ENCODE measurements around the gene IRF2.

Gene IRF2

GRCh38 chr4:184427687-184428086 is 46.7 kb downstream of the IRF2 start:
- DNase-seq = no peak

- no peak for DNase-seq
These were observed 47.3 kb downstream of the IRF2 start for GRCh38 chr4:184427093-184427492.

- DNase-seq = peak in 1 of 3 experiments; percentile 34
These were observed 49.2 kb downstream of the IRF2 start for GRCh38 chr4:184424993-184425758.

DNA sequence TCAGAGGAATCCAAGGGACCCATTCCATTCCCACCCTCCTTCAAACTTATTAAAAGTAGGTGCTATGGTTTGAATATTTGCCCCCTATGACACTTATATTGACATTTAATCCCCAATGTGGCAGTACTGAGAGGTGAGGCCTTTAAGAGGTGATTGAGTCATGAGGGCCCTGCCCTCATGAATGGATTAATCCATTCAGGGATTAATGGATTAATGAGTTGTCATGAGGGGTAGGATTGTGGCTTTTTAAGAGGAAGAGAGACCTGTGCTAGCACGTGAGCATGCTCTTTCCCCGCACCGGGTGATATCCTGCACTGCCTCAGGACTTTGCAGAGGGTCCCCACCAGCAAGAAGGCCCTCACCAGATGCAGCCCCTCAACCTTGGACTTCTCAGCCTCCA is 50.1 kb downstream of the IRF2 start:
- DNase-seq = no peak

DNA sequence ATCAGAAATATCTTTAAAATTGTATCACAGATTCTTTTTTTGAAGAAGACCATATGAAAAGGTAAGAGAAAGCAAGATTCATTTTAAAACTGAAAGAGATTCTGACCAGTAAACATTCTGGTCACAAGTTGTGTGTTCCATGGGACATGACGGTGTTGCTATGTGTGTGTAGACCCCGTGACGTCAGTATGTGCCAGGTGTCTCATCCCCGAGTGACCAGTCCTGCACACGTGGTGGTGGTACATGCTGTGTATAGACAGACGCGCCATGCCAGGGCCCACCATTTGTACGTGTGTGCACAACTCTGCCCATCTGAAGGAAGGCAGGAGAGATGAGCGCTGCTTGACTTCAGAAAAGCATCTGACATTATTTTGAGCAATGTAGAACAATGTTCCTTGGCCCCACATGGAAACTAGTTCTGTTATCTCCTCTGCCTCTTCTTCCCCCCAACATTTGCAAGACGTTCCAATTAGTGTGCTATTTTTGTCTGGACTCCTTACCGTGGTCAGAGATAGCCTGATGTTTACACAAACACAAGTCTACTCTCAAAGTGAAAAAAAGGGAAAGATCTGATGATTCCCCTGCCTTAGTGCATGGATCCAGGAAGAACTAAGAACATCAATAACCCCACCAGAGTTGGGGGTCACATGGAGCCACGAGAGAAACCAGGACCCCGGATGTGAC is 51.2 kb downstream of the IRF2 start:
- no peak for DNase-seq

- DNase-seq = no peak
These were observed 52.0 kb downstream of the IRF2 start for GRCh38 chr4:184422378-184422777.

DNA sequence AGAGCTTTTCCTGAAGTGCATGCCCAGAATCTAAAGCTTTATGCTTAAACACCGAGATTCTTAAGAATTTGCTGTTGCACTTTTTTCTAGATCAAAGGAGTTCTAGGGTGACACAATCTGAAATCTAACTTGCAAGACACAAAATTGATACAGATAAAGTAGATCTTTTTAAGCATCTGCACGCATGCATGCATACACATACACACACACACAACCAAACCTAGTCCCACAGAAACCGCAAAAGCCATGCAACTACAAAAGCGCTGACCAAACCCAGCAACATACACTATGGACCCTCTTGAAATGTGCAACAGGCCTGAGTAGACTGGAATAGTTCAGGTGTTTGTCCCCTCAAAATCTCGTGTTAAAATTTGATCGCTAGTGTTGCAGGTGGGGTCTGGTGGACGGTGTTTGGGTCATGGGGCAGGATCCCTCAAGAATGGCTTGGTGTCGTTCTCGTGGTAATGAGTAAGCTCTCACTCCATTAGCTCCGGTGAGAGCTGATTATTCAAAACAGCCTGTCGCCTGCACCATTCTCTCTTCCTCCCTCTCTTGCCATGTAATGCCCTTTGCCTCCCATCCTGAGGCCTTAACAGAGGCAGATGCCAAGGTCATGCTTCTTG is 52.7 kb downstream of the IRF2 start:
- no peak for DNase-seq

DNA sequence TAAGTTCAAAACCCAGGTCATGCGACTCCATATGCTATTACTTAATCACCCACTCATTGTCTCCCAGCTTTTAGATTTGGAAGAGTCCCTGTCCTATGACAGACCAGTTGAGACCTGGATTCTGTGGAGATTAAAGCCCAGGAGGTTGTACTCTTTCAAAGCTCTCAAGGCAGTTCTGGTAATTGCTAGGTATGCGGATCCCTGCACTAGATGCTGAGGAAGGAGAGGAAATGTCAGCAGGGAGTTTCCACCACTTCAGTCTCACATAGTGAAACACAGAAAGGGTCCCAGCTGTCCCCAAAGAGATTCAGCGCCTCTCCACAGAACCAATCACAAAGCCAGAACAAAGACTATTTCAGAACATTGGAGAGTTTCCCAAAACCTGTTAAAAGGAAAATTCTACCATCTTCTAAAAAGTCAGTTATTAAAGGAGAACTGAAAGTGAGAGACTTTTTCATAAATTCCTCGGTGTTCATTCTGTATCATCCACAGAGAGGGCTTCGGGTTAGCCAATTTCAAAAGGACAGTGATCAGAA is 53.4 kb downstream of the IRF2 start:
- no peak for DNase-seq

GRCh38 chr4:184420402-184420801 is 53.9 kb downstream of the IRF2 start:
- DNase-seq = no peak

- no peak for DNase-seq
These were observed 54.4 kb downstream of the IRF2 start for GRCh38 chr4:184419976-184420375.

- no peak for DNase-seq
These were observed 56.4 kb downstream of the IRF2 start for GRCh38 chr4:184417802-184418511.

GRCh38 chr4:184416913-184417734 is 57.2 kb downstream of the IRF2 start:
- DNase-seq = no peak

- no peak for DNase-seq
These were observed 59.3 kb downstream of the IRF2 start for GRCh38 chr4:184415071-184415470.

GRCh38 chr4:184413261-184414046 is 60.9 kb downstream of the IRF2 start:
- no peak for DNase-seq

DNA sequence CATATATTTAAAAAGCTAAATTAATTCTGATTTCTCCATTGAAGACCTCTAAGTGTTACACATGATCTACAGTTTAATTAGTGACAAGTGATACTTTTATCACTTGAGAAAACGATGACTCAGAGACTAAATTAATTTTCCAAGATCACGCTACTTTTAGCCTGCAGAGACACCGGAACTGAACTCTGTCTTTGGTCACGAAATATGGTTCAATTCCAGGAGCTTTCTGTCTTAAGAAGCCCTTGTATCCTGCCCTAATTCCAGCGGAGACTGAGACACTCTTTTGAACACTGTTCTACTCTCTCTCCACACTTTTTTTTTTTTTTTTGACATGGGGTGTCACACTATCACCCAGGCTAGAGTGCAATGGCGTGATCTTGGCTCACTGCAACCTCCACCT is 63.6 kb downstream of the IRF2 start:
- no peak for DNase-seq

- no peak for DNase-seq
These were observed 64.2 kb downstream of the IRF2 start for GRCh38 chr4:184409911-184410692.

GRCh38 chr4:184409502-184409901 is 64.8 kb downstream of the IRF2 start:
- DNase-seq = no peak

DNA sequence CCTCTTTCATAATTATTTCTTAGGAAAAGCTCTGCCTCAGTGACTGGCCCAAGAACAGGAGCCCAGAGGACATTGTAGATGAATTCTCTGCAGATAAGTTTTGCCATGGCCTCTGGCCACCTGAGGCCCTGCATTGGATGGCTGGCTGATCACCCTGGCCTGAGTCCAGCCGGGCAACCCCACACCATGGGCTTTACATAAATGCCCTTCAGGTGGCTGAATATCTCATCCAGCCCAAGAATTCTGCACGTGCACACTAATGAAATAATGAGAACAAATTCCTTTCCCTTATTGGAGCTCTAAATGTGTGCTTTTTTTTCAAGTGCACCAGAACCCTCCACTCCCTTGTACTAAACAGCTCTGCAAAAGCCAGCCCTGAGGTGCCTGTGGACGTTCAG is 65.7 kb downstream of the IRF2 start:
- no peak for DNase-seq

DNA sequence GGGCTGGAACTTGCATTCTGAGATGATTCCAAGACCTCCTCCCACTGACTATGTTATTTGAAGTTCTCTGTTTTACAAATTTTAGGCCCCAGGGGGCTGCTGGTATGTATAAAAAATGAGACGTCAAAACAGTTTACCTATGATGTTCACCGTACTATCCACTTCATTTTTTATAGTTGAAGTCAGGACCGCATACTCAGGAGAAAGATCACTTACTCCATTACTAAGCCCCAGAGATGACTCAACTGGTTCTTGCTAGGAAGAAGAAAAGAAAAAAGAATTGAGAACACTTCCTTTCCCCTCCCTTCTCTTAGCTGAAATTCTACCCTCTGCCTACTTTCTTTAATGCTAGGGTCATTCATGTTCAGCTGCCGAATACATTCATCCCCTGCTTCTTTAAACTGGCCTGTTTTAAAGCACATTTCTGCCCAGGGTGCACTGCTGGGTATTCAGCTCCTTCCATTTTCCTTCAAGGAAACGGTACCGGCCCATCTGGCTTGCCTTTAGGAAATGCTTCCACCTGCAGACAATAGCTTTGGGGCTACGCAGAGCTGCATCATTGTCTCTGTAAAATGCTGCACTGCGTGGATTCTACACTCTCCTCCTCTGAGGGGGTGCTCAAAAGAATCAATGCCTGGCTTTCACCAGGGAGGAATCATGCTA is 66.2 kb downstream of the IRF2 start:
- DNase-seq = no peak

GRCh38 chr4:184406958-184407391 is 67.4 kb downstream of the IRF2 start:
- DNase-seq = no peak
